ENCODE data around the gene NIPAL3.

Gene NIPAL3

DNA sequence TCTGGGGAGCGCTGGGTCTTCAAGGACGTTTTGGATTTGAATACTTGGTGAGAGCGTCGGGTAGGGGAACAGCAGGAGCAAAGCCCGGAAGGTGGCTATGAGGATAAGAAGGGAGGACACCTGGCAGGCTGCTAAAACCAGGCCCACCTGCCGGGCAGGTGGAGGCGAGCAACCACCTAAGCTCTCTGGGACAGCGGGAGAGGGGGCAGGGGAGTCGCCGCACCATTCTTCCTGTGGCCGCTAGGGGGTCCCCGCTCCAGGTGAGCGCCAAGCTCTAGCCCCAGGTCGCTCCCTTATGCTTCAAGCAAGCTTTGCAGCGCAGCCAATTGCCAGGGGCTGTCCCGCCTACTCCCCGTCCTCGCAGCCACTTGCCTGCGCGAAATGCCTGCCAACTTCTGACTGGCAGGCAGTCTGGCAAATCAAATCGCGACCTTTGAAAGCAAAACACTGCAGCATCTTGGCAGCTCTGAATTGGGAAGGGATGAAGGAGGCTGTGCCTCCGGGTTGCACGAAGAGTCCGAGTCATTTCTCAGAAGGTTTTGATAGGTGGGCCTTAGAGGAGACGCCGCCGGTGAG is at the start of gene NIPAL3:
Gene NIPAL3, plus strand, starts transcription at position 469 of the 576 bp plus-strand sequence. CDS start 3,746 bp downstream, outside the sequence.
- peak; percentile 98 for DNase-seq

DNA sequence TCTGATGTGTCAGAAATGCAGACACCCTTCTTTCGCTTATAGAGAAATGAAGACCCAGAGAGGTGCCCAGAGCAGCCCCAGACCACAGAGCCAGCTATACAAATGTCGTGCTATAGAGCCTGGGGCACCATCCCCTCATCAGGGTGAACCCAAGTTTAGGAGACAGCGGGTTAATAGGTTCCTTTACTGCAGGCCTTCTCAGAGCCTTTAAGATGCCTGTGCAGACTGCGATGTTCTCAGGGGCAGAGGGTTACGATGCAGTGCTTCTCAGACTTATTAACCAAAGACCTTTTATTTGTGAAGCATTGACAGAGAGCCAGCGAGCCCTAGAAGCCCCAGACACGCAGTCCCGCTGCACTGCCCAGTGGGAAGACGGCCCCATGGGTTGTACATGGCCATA is 48.9 kb upstream of the NIPAL3 start:
- DNase-seq = no peak

- DNase-seq = no peak
Observed at GRCh38 chr1:24369199-24369598, 46.4 kb upstream of the NIPAL3 start.

DNA sequence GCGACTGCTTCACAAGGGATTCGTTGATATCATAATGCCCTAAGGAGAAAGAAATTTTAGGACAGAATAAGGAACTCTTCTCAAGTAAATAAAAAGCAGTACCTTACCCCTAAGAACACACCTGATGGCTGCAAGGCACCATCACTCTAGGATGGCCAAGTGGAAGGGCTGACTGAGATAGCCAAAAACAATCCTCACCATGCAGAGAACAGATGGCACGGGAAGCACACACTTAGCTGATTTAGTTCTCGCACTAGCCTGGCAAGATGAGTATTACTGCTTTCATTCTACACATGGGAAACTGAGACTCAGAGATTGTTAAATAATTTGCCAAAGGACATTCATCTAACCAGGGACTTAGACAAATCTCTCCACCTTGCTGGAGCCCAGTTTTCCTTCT is 45.8 kb upstream of the NIPAL3 start:
- DNase-seq = no peak

- DNase-seq = peak; percentile 48
Observed at GRCh38 chr1:24373044-24373443, 42.6 kb upstream of the NIPAL3 start.

GRCh38 chr1:24373710-24374109 is 41.9 kb upstream of the NIPAL3 start:
- no peak for DNase-seq

DNA sequence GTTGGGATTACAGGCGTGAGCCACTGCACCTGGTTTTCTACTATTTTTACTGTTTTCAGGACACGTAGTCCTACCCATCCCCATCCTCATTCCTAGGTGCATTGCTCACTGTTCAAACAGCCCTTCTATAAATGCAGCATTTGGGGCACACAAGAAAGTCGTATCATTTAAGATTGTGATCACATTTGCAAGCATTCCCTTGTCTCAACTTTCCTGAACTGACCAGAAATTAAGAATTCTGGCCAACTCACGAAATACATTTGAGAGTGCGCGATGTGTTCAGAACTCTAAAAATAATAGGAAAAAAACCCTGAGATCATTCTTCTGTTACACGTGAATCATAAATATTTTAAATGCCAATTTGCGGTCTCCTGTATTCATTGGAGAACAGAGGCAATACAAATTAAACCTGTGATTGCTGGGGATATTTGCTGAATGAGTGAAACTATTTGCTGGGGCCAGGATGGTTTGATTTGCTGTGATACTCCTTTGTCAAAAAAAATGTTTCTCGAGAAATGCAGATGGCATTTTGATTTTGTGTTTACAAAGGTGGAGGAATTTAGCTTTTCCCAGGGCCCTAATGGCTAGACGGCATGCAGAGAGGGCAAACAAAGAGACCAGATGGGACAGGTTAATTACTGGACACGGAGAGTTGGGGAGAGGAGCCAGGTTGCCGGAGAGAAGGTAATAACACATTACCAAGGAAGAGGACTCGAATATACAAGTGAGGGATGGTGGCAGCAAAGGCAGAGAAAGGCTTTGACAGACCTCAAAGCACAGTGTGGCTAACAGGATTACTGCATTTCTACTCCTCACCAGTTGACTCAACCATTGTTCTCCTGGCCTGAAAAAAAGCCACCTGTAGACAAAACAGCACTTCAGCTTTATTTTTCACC is 40.5 kb upstream of the NIPAL3 start:
- DNase-seq = no peak

- no peak for DNase-seq
Observed at GRCh38 chr1:24379733-24380315, 35.8 kb upstream of the NIPAL3 start.

- DNase-seq = no peak
Observed at GRCh38 chr1:24380508-24380907, 35.1 kb upstream of the NIPAL3 start.

DNA sequence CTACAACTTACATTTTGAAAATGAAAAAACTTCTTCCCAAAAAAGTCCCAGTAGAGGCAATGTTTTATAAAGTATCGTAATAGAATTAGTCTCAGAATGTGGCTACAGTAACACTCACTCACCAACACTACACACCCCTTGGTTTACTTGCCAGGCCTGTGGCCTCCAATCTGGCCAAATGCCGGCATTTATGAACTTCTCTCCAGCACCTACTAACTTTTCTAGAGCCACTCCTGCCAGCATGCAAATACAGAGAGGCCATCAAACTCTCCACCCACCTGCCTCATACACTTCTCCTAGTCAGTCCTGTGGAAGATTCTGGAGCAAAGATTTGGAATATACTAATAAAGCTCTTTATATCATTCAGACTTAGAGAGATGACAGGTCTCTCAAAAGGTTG is 34.3 kb upstream of the NIPAL3 start:
- DNase-seq = no peak

- no peak for DNase-seq
Observed at GRCh38 chr1:24382165-24382577, 33.4 kb upstream of the NIPAL3 start.

- no peak for DNase-seq
Observed at GRCh38 chr1:24383381-24383940, 32.1 kb upstream of the NIPAL3 start.

DNA sequence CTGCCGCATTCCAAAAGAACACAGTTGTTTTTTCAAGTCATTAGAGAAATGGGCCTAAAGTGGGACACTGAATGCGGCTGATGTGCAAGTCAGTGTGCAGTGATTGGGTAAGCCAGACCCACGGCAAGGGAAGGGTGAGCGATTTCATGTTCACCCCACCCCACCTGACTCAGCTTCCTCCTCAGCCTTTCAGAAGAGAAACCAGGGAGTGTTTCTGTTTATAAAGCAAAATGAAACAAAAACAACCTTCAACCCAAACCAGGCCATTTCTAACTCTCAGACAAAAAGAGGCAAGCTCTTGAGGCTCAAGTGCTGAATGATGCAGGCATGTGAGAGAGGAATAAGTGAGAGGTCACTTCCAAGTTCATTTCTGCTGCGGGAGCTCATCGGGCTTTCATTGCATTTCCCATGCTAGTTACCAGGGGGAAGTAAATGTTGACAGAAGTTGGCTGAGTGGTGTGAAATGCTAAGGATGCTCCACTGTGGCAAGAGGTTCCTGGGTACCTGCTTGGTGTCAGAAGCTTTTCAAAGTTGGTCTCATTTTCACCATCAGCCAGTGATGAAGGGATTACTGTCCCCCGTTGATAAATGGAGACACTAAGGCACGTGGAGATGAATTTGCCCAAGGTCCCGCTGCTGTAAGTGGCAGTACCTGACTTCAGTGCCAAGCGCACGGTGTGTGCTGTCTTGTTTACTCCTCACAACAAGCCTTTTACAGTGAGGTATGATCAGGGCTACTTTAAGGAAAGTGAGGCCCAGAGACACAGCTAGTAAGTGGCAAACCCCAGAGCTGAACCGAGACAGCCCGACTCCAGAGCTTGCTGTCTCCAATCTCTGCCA is 31.1 kb upstream of the NIPAL3 start:
- DNase-seq = peak; percentile 52

DNA sequence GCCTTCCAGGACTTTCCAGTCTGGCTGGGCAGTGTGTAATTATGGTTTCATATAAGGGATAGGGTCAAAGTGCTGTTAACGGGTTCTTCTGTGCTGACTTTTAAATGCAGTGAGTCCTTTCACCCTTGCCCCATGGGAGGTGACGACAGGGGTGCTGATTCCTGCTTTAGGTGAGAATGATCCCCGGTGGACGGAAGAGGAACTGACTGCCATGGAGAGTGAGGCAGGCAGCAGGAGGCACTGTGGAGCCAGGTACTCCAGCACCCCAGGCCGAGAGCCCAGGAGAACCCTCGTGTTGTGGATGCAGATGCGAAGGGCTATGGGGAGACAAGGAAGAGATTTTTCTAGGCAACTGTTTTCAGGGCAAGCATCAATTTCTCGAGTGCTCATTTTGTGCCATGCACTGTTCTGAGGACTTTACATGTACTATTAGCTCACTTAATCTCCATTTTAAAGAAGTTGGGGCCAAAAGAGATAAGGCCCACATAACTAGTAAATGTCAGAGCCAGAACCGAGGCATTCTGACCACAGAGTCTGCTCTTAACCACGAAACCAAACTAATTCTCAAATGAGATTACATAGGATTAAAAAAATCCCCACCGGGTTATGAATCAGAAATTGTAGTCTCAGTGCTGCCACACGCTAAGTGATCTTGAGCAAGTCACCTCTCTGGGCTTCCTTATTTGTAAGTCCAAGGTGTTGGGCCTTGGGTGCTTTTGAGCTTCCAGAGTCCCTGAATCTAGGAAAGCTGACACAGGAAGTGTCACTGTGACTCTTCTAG is 30.3 kb upstream of the NIPAL3 start:
- peak; percentile 17 for DNase-seq

DNA sequence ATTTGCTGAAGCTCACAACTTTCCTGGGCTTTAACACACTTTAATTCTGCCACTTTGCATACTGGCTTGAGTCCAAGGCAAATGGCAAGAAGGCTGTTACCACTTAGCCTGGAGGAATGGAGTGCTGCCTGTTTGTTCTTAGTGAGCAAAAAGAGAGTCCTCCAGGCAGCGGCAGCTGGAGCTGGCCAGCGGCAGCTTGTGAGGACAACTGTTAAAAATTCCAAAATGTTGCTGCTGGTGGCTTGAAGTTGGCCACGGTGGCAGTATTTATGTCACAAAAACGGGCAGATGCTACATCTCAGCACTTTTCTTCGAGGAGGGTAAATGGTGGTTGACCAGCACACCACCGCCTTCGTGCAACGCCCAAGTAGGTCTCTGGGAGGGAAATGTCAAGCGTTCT is 29.4 kb upstream of the NIPAL3 start:
- no peak for DNase-seq

GRCh38 chr1:24386931-24387330 is 28.7 kb upstream of the NIPAL3 start:
- no peak for DNase-seq

GRCh38 chr1:24387636-24388175 is 27.9 kb upstream of the NIPAL3 start:
- no peak for DNase-seq

DNA sequence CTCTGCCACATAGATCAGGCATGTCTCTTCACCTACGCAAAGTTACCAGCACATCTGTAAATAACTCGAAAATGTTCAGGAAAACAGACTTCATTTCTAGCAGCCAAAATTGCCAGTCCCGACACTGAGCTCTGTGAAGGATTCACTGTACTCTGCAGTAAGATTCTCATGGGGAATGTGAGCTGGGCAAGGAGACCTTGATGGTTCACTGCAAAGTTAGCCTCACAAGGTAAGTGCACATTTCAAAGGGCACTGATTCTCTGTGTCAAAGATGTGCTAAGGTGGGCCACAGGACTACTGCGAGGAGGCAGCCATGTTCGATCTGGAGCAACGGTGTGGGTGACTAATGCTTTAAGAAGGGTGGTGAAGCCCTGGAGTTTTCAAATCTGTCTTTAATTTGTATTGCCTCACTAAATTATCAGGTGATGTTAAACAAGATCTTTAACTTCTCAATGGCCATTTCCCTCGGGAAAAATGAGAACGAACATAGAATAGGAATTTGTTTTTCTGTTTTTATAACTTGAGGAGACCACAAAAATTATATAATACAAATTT is 27.2 kb upstream of the NIPAL3 start:
- no peak for DNase-seq

GRCh38 chr1:24389231-24389678 is 26.3 kb upstream of the NIPAL3 start:
- no peak for DNase-seq

- peak; percentile 80 for DNase-seq
Observed at GRCh38 chr1:24390924-24391782, 24.4 kb upstream of the NIPAL3 start.
